Liver (tissue), 9 donors: Measurements from ENCODE around the gene NOL6. TPM values are rescaled to one million over a fixed set of nuclear protein-coding genes. Genes with fewer than 3 reads are reported as not detected.

Source experiments
- DNase-seq: peaks from one replicate; pipeline ENCODE4 v3.0.0-alpha.2; 2017; ENCODE audit warnings: low spot score
- H3K27ac ChIP-seq, 2 donors: one replicate each; pipeline ENCODE4 v1.7.0; 2013; ENCODE audit warnings: inconsistent platforms in 2 of 2, low read length in 2 of 2, control low read depth in 1 of 2, low read depth in 1 of 2, mild to moderate bottlenecking in 1 of 2
- H3K27me3 ChIP-seq, 4 donors: one replicate each; pipeline versions ENCODE4 v1.6.1 to v1.7.0; 2013; ENCODE audit warnings: low read length in 3 of 4, inconsistent platforms in 1 of 4, mild to moderate bottlenecking in 1 of 4, moderate library complexity in 1 of 4; ENCODE audit not compliant: control insufficient read depth in 4 of 4, insufficient read depth in 4 of 4
- H3K36me3 ChIP-seq, 4 donors: one replicate each; pipeline versions ENCODE4 v1.6.1 to v1.7.0; 2013; ENCODE audit warnings: low read length in 3 of 4, mild to moderate bottlenecking in 3 of 4, low read depth in 1 of 4, moderate library complexity in 1 of 4; ENCODE audit not compliant: control insufficient read depth in 4 of 4, insufficient read depth in 3 of 4
- H3K4me1 ChIP-seq, 4 donors: one replicate each; pipeline versions ENCODE4 v1.6.1 to v1.7.0; 2013; ENCODE audit warnings: low read length in 3 of 4, mild to moderate bottlenecking in 3 of 4, moderate library complexity in 1 of 4; ENCODE audit not compliant: control insufficient read depth in 4 of 4, insufficient read depth in 4 of 4
- H3K4me3 ChIP-seq, 3 donors: one replicate each; pipeline versions ENCODE4 v1.6.1 to v1.7.0; 2013; ENCODE audit warnings: low read length in 3 of 3, control low read depth in 1 of 3, low read depth in 1 of 3, mild to moderate bottlenecking in 1 of 3
- H3K9ac ChIP-seq, 2 donors: one replicate each; pipeline ENCODE4 v1.7.0; 2013; ENCODE audit warnings: low read length in 2 of 2, mild to moderate bottlenecking in 2 of 2, moderate library complexity in 2 of 2, control low read depth in 1 of 2, low read depth in 1 of 2
- H3K9me3 ChIP-seq, 4 donors: one replicate each; pipeline versions ENCODE4 v1.6.1 to v1.7.0; 2013; ENCODE audit warnings: low read length in 3 of 4; ENCODE audit not compliant: control insufficient read depth in 4 of 4
- ATF3 ChIP-seq: IDR thresholded peaks from 2 replicates; pipeline ENCODE4 v1.6.1; 2016; ENCODE audit warnings: antibody characterized with exemption
- CTCF ChIP-seq: fragments of 150-350 bp; IDR thresholded peaks from 2 replicates; pipeline ENCODE4 v1.5.1; 2017; ENCODE audit warnings: improper control_type of control experiment, low read depth, low read length; ENCODE audit not compliant: missing input control
- EGR1 ChIP-seq, 2 donors: IDR thresholded peaks; 2 replicates each; pipeline ENCODE4 v1.6.1; 2016 to 2018; ENCODE audit warnings: antibody characterized with exemption in 2 of 2, low read depth in 2 of 2
- FOXA1 ChIP-seq: IDR thresholded peaks from 2 replicates; pipeline ENCODE4 v1.6.1; 2016; ENCODE audit warnings: antibody characterized with exemption
- FOXA2 ChIP-seq: IDR thresholded peaks from 2 replicates; pipeline ENCODE4 v1.6.1; 2016; ENCODE audit warnings: antibody characterized with exemption
- GABPA ChIP-seq, 2 donors: IDR thresholded peaks in 1 of 2; conservative IDR thresholded peaks in 1 of 2; 2 replicates each; pipeline ENCODE4 v1.6.1; 2016; ENCODE audit warnings: antibody characterized with exemption in 2 of 2, mild to moderate bottlenecking in 1 of 2, moderate library complexity in 1 of 2
- HNF4A ChIP-seq, 2 donors: conservative IDR thresholded peaks; 2 replicates each; pipeline ENCODE4 v1.6.1; 2016; ENCODE audit warnings: antibody characterized with exemption in 2 of 2, mild to moderate bottlenecking in 2 of 2
- HNF4G ChIP-seq: IDR thresholded peaks from 2 replicates; pipeline ENCODE4 v1.6.1; 2016; ENCODE audit warnings: antibody characterized with exemption
- JUND ChIP-seq, 2 donors: IDR thresholded peaks; 2 replicates each; pipeline ENCODE4 v1.6.1; 2016; ENCODE audit warnings: antibody characterized with exemption in 2 of 2
- MAX ChIP-seq: IDR thresholded peaks from 2 replicates; pipeline ENCODE4 v1.6.1; 2016; ENCODE audit warnings: antibody characterized with exemption
- NR2F2 ChIP-seq: IDR thresholded peaks from 2 replicates; pipeline ENCODE4 v1.6.1; 2016; ENCODE audit warnings: antibody characterized with exemption
- RAD21 ChIP-seq, 2 donors: IDR thresholded peaks; 2 replicates each; pipeline ENCODE4 v1.6.1; 2016; ENCODE audit warnings: antibody characterized with exemption in 2 of 2, mild to moderate bottlenecking in 2 of 2
- REST ChIP-seq: IDR thresholded peaks from 2 replicates; pipeline ENCODE4 v1.6.1; 2016; ENCODE audit warnings: antibody characterized with exemption, mild to moderate bottlenecking
- RXRA ChIP-seq, 2 donors: IDR thresholded peaks; 2 replicates each; pipeline ENCODE4 v1.6.1; 2017 to 2018; ENCODE audit warnings: antibody characterized with exemption in 2 of 2, mild to moderate bottlenecking in 1 of 2
- SP1 ChIP-seq: IDR thresholded peaks from 2 replicates; pipeline ENCODE4 v1.6.1; 2018; ENCODE audit warnings: antibody characterized with exemption, mild to moderate bottlenecking
- TAF1 ChIP-seq: conservative IDR thresholded peaks from 2 replicates; pipeline ENCODE4 v1.6.1; 2016; ENCODE audit warnings: antibody characterized with exemption, mild to moderate bottlenecking
- YY1 ChIP-seq: IDR thresholded peaks from 2 replicates; pipeline ENCODE4 v1.6.1; 2016; ENCODE audit warnings: antibody characterized with exemption, mild to moderate bottlenecking
- ZBTB33 ChIP-seq: IDR thresholded peaks from 2 replicates; pipeline ENCODE4 v1.6.1; 2016; ENCODE audit warnings: antibody characterized with exemption
- WGBS: extraction: QIAGEN DNeasy Blood & Tissue Kit; methylation state at CpG from one replicate; pipeline ENCODE4 v1.1.7; 2013; 5-methylcytosine and 5-hydroxymethylcytosine counted together
- polyA plus RNA-seq, 2 donors: library from polyadenylated mRNA; stranded (reverse) in 1 of 2; unstranded in 1 of 2; fragments of 200-250 nt in 1 of 2; fragments of >200 nt in 1 of 2; fragmentation: Nextera tagmentation in 1 of 2; extraction: Ambion mirVana in 1 of 2; gene quantifications; one replicate each; pipeline versions ENCODE4 v1.2.1 to v1.2.3, GENCODE V29; 2013 to 2015
- total RNA-seq, 2 donors: library from RNA; depleted of rRNA; stranded (reverse); fragments of >200 nt; gene quantifications; one replicate each; pipeline ENCODE4 v1.2.3, GENCODE V29; 2014
- donor health status: healthy.
- donor health status: healthy.
- donor health status: healthy.
- donor health status: healthy.
- donor health status: healthy.

Gene NOL6
- total and polyA plus RNA-seq, 4 donors = 8.8 to 20.2 (median 13.8) TPM

- Histone ChIP-seq H3K4me1 (peaks cover 12 to 44% (median 24%) of the 10 kb centered on the region in 4 donors), H3K9me3 (no peaks in the 10 kb centered on the region), H3K36me3 (peaks cover 12 to 20% (median 15%) of the 10 kb centered on the region in 4 donors), H3K4me3 (peak overlapping the region; percentile 61 to 74 (median 65)), H3K9ac (peak overlapping the region; percentile 91 to 96), H3K27ac (peak overlapping the region; percentile 95 to 96), H3K27me3 (no peaks in the 10 kb centered on the region)
- peak; percentile 51 for DNase-seq
- WGBS = 33% methylated on average over 11 of the region's 11 CpGs
- TF ChIP-seq SP1 = no peak
- no peak for TF ChIP-seq ZBTB33
- TF ChIP-seq MAX = no peak
- no peak for TF ChIP-seq TAF1
- TF ChIP-seq FOXA1 = no peak
- TF ChIP-seq ATF3 = no peak
- TF ChIP-seq JUND (IDR thresholded peaks at IDR 0.05) = no peak
- TF ChIP-seq RXRA (IDR thresholded peaks at IDR 0.05) = peak; percentile 34 to 66
- no peak for TF ChIP-seq NR2F2
- peak; percentile 43 to 73 for TF ChIP-seq HNF4A (conservative IDR thresholded peaks at IDR 0.05)
- TF ChIP-seq RAD21 (IDR thresholded peaks at IDR 0.05) = no peak
- TF ChIP-seq GABPA (IDR thresholded peaks at IDR 0.05 in 1 of 2, conservative IDR thresholded peaks at IDR 0.05 in 1 of 2) = no peak
Observed at GRCh38 chr9:33445389-33446239, 28.1 kb downstream of the NOL6 start.

GRCh38 chr9:33443464-33444154, 30.1 kb downstream of the NOL6 start:
- Histone ChIP-seq H3K27me3 (no peaks in the 10 kb centered on the region), H3K4me3 (no peak overlapping the region), H3K36me3 (peaks cover 12 to 20% (median 16%) of the 10 kb centered on the region in 4 donors), H3K9ac (no peak overlapping the region), H3K4me1 (peaks cover 12 to 44% (median 24%) of the 10 kb centered on the region in 4 donors), H3K27ac (peak overlapping the region; percentile 42 to 70), H3K9me3 (no peaks in the 10 kb centered on the region)
- TF ChIP-seq JUND (IDR thresholded peaks at IDR 0.05) = no peak
- TF ChIP-seq FOXA1 = no peak
- no peak for TF ChIP-seq ATF3
- no peak for TF ChIP-seq GABPA (IDR thresholded peaks at IDR 0.05 in 1 of 2, conservative IDR thresholded peaks at IDR 0.05 in 1 of 2)
- no peak for TF ChIP-seq MAX
- TF ChIP-seq REST = no peak
- TF ChIP-seq ZBTB33 = no peak
- no peak for TF ChIP-seq NR2F2
- no peak for TF ChIP-seq HNF4G
- no peak for TF ChIP-seq SP1
- TF ChIP-seq TAF1 = no peak
- TF ChIP-seq YY1 = no peak
- TF ChIP-seq RXRA (IDR thresholded peaks at IDR 0.05) = no peak
- no peak for TF ChIP-seq EGR1 (IDR thresholded peaks at IDR 0.05; ENCODE audit: low read depth in 2 of 2)
- TF ChIP-seq CTCF = no peak
- no peak for TF ChIP-seq FOXA2
- TF ChIP-seq RAD21 (IDR thresholded peaks at IDR 0.05) = no peak
- no peak for TF ChIP-seq HNF4A (conservative IDR thresholded peaks at IDR 0.05)
- no peak for DNase-seq
- 69% methylated on average over 10 of the region's 10 CpGs for WGBS
